GM19468 (cell line): Measurements from ENCODE around the gene SMURF2.

Experiments
- ATAC-seq: cut with Tn5 transposase; IDR thresholded peaks from one replicate; pipeline ENCODE4 v1.9.1; 2021; ENCODE audit warnings: mild to moderate bottlenecking, moderate library complexity, moderate number of reproducible peaks; ENCODE audit not compliant: unreplicated experiment; ENCODE audit errors: extremely low read depth

Gene SMURF2

GRCh38 chr17:64547319-64547718 is 114.8 kb downstream of the SMURF2 start:
- ATAC-seq, result no peak

- no peak for ATAC-seq
These were observed 115.4 kb downstream of the SMURF2 start for GRCh38 chr17:64546716-64547115.

GRCh38 chr17:64544742-64545141 is 117.4 kb downstream of the SMURF2 start:
- no peak for ATAC-seq

DNA sequence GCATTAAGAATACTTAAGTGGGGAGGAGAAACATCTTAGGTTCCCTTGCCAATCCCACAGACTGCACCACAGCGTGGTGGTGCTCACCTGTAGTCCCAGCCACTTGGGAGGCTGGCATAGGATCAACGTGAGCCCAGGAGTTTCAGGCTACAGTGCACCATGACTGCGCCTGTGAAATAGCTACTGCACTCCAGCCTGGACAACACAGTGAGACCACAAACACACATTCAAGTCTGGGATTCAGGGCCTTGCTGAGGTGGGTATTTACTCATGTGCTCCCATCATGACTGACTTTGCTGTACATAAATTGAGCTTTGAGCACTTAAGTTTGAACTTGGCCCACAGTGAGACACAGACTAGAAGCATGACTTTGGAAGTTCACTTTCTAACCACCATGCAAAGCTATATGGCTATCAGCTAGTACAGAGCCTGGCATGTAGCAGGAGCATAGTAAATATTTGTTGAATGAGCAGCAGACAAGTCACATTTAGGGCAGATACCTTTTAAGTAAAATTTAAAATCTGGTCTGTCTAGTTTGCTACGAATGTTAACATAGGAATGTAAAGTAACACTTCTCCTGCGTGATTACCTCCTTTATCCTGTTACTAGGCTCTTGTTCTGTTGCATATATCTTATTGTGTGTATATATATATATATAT is 121.9 kb downstream of the SMURF2 start:
- no peak for ATAC-seq

DNA sequence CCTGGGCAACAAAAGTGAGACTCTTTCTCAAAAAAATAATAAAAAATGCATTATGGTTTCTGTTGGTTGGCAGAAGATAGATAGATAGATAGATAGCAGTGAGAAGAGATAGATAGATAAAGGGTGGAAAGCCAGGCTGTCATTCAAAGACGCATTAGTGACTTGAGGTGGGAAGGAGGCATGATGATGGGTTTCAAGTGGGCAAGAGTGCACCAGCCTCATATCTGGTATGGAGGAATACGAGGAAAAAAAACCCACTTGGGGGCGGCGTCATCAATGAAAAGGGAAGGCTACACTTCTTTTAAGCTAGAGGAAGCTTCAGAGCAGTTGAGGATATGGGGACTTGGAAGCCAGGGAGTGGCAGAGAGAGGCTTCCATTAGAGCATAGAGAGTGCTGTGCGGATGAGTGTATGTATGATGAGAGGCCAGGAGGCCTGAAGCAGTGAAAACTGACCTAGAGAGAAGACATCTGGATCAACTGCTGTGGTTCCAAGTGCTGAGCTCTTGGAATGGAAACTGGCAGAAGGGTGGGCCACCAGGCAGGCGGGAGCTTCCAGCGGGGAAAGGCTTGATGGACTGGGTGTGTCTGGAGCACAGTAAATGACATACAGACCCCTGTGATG is 123.5 kb downstream of the SMURF2 start:
- ATAC-seq, result no peak

GRCh38 chr17:64537488-64537887 is 124.6 kb downstream of the SMURF2 start:
- no peak for ATAC-seq

GRCh38 chr17:64536913-64537312 is 125.2 kb downstream of the SMURF2 start:
- no peak for ATAC-seq

DNA sequence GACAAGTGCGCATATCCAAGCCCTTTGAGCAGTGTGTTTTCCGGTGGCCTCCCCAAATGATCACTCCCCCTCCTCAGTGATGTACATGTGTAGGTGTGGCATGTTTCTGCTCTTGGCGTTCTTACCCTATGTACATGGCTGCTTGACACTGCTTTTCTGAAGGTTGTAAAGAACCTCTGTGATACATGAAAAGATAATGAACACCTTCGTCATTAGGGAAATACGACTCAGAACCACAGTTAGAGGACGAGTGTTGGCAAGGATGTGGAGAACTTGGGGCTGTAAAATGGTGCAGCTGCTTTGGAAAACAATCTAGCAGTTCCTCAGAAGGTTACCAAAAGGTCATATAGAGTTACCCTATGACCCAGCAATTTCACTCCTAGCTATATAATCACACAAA is 126.8 kb downstream of the SMURF2 start:
- no peak for ATAC-seq

- ATAC-seq, result no peak
These were observed 127.9 kb downstream of the SMURF2 start for GRCh38 chr17:64534187-64534586.

- ATAC-seq, result no peak
These were observed 128.3 kb downstream of the SMURF2 start for GRCh38 chr17:64533784-64534183.

GRCh38 chr17:64532409-64532808 is 129.7 kb downstream of the SMURF2 start:
- no peak for ATAC-seq

DNA sequence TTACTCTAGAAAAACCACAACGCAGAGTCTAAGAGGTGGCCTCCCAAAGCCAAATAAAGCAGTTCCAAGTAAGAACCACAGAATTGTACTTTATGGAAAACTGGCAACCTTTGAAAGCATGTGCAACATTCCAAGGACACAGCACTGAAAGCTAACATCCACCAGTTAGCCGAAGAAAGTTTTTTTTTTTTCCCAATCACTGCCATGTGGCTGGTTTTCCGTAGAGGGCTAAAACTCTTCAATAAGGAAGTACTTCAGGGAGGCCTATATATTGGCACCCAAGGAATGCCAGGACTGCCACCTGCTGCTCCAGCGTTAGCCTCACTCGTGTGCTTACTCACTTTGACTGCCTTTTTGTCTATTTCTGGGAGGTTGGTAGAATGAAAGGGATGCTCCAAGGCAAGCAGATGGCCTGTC is 130.1 kb downstream of the SMURF2 start:
- no peak for ATAC-seq

DNA sequence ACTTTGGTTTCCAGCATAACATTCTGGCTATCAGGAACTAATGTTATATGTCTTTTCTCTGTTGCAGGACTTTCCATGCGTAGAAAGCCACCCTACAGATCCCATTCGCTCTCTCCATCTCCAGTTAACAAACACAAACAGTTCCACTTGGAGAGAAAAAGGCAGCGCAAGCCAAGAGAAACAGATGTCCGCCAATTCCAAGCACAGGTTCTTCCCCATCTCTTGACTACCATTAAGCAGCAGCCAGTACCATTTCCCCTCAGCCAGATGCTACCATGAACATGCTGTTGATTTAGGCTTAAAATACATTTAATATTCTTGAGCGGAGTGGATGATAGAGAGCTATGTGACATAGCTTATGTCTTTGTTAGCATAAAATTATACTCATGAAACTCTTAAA is 132.9 kb downstream of the SMURF2 start:
- ATAC-seq, result no peak

- no peak for ATAC-seq
These were observed 134.2 kb downstream of the SMURF2 start for GRCh38 chr17:64527914-64528313.

GRCh38 chr17:64520359-64520758 is 141.7 kb downstream of the SMURF2 start:
- ATAC-seq, result no peak

DNA sequence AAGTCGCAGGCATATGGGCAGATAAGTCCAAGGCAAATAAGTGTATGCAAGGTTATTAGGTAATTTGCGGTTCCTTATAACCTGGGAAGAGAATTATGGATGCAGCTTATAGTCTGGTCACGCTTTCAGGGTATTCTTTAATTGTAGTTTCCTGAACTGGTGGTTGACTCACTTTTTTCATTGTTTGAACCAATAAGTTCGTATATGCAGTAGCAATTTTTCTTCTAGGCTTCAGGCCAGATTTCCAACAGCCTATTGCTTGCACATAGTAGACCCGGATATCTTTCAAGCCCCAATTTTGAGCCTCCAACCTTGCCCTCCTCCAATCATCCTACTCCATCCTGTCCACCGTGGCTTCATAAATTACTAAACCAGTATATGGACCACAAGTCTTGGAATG is 142.5 kb downstream of the SMURF2 start:
- ATAC-seq, result no peak

DNA sequence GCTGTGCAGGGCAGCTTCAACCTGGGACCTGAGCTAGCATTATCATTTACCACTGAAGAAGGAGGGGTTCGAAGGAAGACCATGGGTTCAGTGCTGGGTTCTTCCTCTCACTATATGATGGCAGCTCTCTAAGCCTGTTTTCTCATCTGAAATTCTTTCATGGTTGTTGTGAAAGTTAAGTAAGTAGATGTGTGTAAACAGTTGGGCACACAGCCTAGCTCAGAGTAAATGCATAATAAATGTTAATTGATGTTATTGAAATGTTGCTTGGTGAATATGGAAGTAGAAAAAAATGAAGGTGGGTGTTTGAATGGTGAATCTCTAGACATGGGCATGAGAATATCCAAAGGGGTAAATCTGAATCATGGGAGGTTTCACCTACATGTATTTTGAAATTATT is 146.3 kb downstream of the SMURF2 start:
- no peak for ATAC-seq

DNA sequence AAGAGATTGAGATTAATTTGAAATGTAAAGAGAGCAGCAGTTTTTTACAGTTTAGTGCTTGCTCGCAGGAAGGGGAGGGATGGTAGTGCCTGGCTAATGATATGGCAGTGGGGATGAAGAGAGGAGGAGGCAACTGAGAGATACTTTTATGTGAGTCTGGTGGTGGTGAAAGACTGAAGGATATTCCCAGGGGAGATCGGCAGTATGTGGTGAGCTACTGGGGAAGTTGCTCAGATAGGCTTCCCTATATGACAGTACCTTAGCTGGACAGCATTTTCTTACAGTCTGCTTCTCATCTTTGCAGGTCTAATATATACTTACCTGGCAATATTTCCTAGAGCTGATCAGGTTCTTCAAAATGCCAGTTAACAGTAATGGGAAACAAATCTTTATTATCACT is 146.7 kb downstream of the SMURF2 start:
- ATAC-seq, result no peak

DNA sequence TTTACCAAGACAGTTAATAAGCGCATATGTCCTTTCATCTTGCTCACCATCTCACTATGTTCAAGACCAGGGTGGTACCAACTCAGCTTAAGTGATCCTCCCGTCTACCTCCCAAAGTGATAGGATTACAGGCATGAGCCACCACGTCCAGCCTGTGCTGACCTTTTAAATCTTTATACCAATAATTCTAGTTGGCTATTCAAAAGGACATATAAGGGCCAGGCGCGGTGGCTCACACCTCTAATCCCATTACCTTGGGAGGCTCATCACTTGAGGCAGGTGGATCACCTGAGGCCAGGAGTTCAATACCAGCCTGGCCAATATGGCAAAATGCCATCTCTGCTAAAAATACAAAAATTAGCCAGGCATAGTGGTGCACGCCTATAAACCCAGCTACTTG is 152.9 kb downstream of the SMURF2 start:
- no peak for ATAC-seq

DNA sequence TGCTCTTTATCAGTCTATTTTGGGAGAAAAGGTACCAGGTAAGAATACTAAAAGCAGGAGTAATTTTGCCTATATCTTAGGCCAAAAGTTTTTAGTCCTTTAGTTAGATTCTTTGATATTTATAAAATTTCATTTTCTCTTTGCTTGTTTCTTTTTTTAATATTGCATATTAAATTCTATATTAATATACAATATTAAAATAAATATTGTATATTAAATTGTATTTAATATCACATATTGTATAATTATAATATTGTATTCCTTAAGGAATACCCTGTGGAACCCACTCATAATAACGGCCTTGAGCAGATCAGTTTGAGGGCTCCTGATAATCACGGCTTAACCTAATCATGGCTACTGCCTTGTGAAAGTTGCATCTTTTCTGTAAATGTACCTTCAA is 153.4 kb downstream of the SMURF2 start:
- ATAC-seq, result no peak

GRCh38 chr17:64507413-64507782 is 154.7 kb downstream of the SMURF2 start:
- no peak for ATAC-seq
